ENCODE results near the gene SHISAL2A. TPM values are rescaled to one million over a fixed set of nuclear protein-coding genes. Genes with fewer than 3 reads are reported as not detected.

SHISAL2A gene
- total RNA-seq (2013) = 0.08 TPM
- under 1 TPM in 2 of 3 donors, not detected in 1; 0.03 to 0.28 TPM for polyA plus RNA-seq
- 0.80 TPM in 1 of 2 replicates, not detected in the other for polyA minus RNA-seq
- total RNA-seq = 0.17 to 2.9 (median 0.91) reads per million in 11 experiments

GRCh38 chr1:52632732-52633290 lies at the start of gene SHISAL2A:
SHISAL2A (plus strand) TSS chr1:52633168; CDS start chr1:52633494, 326 bp downstream.
- Mint-ChIP-seq H3K27ac (peak within 1 kb of the TSS; percentile 39 to 81 (median 65)), H3K4me3 (peak within 1 kb of the TSS; percentile 75 to 83), H3K27me3 (ENCODE audit: low read depth in 3 of 3) (peaks cover 29 to 31% (median 29%) of the 10 kb centered on the region in 3 donors), H3K9me3 (peaks cover 0 to 6% (median 3%) of the 10 kb centered on the region in 7 donors), H3K4me1 (peaks cover 53% of the 10 kb centered on the region), H3K36me3 (peaks cover 0 to 13% of the 10 kb centered on the region in 2 donors)
- Histone ChIP-seq H4K20me1 (ENCODE audit: insufficient read depth, low read length) (no peaks in the 10 kb centered on the region), H3K4me1 (ENCODE audit: control insufficient read depth in 1 of 2, insufficient read depth in 2 of 2, low read length in 2 of 2) (peaks cover 34 to 47% of the 10 kb centered on the region in 2 donors), H3K27me3 (ENCODE audit: control insufficient read depth in 2 of 2, insufficient read depth in 2 of 2, low read length in 2 of 2) (peaks cover 15 to 21% of the 10 kb centered on the region in 2 donors), H3K9ac (ENCODE audit: insufficient read depth, low read length, poor library complexity, severe bottlenecking) (peak within 1 kb of the TSS; percentile 32), H3K4me2 (replicated peaks; ENCODE audit: extremely low read depth, low read length, poor library complexity, severe bottlenecking) (peak within 1 kb of the TSS; percentile 65), H3K79me2 (ENCODE audit: insufficient read depth, low read length) (no peaks in the 10 kb centered on the region), H3K36me3 (replicated peaks in 1 of 2; ENCODE audit: control insufficient read depth in 1 of 2, insufficient read depth in 2 of 2, low read length in 2 of 2) (no peaks in the 10 kb centered on the region), H3K4me3 (replicated peaks in 1 of 3; ENCODE audit: low read depth in 2 of 3, low read length in 3 of 3) (peak within 1 kb of the TSS in 2 of 3 experiments; percentile 28 to 49), H3K9me3 (replicated peaks in 1 of 2; ENCODE audit: control insufficient read depth in 1 of 2, insufficient read depth in 1 of 2, low read length in 2 of 2) (no peaks in the 10 kb centered on the region), H3K27ac (ENCODE audit: low read depth in 1 of 2, low read length in 2 of 2) (no peak within 1 kb of the TSS), H2AFZ (ENCODE audit: insufficient read depth, low read depth, low read length, poor library complexity, severe bottlenecking) (peak within 1 kb of the TSS; percentile 66)
- no peak for TF ChIP-seq CTCF (IDR thresholded peaks at IDR 0.05)
- 7% methylated on average over 46 of the region's 53 CpGs for WGBS (ENCODE audit: insufficient coverage)
- intact Hi-C loops (cut with micrococcal nuclease) = loop anchor here (10.0 kb wide), 1 partner anchor 78 kb away; the partner anchor contains the start of gene TUT4 (in 2 of the 2)
- peak; percentile 10 to 41 (median 15) for DNase-seq

- Histone ChIP-seq H3K27ac (ENCODE audit: low read depth in 1 of 2, low read length in 2 of 2) (no peak overlapping the region), H4K20me1 (ENCODE audit: insufficient read depth, low read length) (no peaks in the 10 kb centered on the region), H2AFZ (ENCODE audit: insufficient read depth, low read depth, low read length, poor library complexity, severe bottlenecking) (no peak overlapping the region), H3K4me2 (replicated peaks; ENCODE audit: extremely low read depth, low read length, poor library complexity, severe bottlenecking) (no peak overlapping the region), H3K9ac (ENCODE audit: insufficient read depth, low read length, poor library complexity, severe bottlenecking) (no peak overlapping the region), H3K79me2 (ENCODE audit: insufficient read depth, low read length) (no peaks in the 10 kb centered on the region), H3K9me3 (replicated peaks in 1 of 2; ENCODE audit: control insufficient read depth in 1 of 2, insufficient read depth in 1 of 2, low read length in 2 of 2) (no peaks in the 10 kb centered on the region), H3K4me3 (replicated peaks in 1 of 3; ENCODE audit: low read depth in 2 of 3, low read length in 3 of 3) (no peak overlapping the region), H3K4me1 (ENCODE audit: control insufficient read depth in 1 of 2, insufficient read depth in 2 of 2, low read length in 2 of 2) (peaks cover 23 to 29% of the 10 kb centered on the region in 2 donors), H3K36me3 (replicated peaks in 1 of 2; ENCODE audit: control insufficient read depth in 1 of 2, insufficient read depth in 2 of 2, low read length in 2 of 2) (no peaks in the 10 kb centered on the region), H3K27me3 (ENCODE audit: control insufficient read depth in 2 of 2, insufficient read depth in 2 of 2, low read length in 2 of 2) (no peaks in the 10 kb centered on the region)
- no peak overlapping the region for H3K27ac Mint-ChIP-seq
- no CpG with 5 or more reads among the region's 1 CpG for whole genome bisulfite sequencing (ENCODE audit: insufficient coverage)
- intact Hi-C loops (cut with micrococcal nuclease) = no loop called here
- no peak overlapping the region for H3K4me3 Mint-ChIP-seq
- H3K4me1 Mint-ChIP-seq = peaks cover 34% of the 10 kb centered on the region
- no peaks in the 10 kb centered on the region for H3K36me3 Mint-ChIP-seq
- peaks cover 0 to 3% (median 1%) of the 10 kb centered on the region in 3 donors for H3K27me3 Mint-ChIP-seq (ENCODE audit: low read depth in 3 of 3)
- no peak for DNase-seq
- H3K9me3 Mint-ChIP-seq = no peaks in the 10 kb centered on the region
- TF ChIP-seq CTCF (IDR thresholded peaks at IDR 0.05) = no peak
Measured at GRCh38 chr1:52585474-52585873, 47.5 kb upstream of the SHISAL2A start.

Data from CD14-positive monocyte (primary cell).